GM12878 (cell line): ENCODE data around the gene APBA3. TPM values are rescaled to one million over a fixed set of nuclear protein-coding genes. Genes with fewer than 3 reads are reported as not detected.

Experiments
- ATAC-seq: fragments of 200-7000 bp; cut with Tn5 transposase; 3 replicates; pipeline ENCODE4 v1.9.1; 2020; ENCODE audit warnings: mild to moderate bottlenecking, moderate library complexity
- BruUV-seq: library from RNA; stranded (reverse); fragments of 400-500 nt; replicated peaks from 2 replicates; lab custom pipeline; 2021; lab: Mats Ljungman, UMichigan
- CTCF ChIA-PET: fragments of 300-600 bp; sonication (Branson Sonifier 250); formaldehyde crosslinking; extraction: SDS; loops from one replicate; lab custom pipeline; 2021; ENCODE audit warnings: inconsistent platforms; lab: Yijun Ruan, JAX
- POLR2A ChIA-PET: fragments of 350-600 bp; formaldehyde crosslinking; extraction: SDS; loops from one replicate; lab custom pipeline; 2021; ENCODE audit warnings: inconsistent platforms; lab: Charles Lee
- RAD21 ChIA-PET: fragments of 300-600 bp; sonication (Branson Sonifier 250); formaldehyde crosslinking; loops from one replicate; lab custom pipeline; 2023; ENCODE audit warnings: antibody characterized with exemption; ENCODE audit not compliant: unreplicated experiment; lab: Charles Lee
- SMC1A ChIA-PET: fragments of 300-600 bp; sonication (Branson Sonifier 250); formaldehyde crosslinking; loops from one replicate; lab custom pipeline; 2023; ENCODE audit not compliant: unreplicated experiment, uncharacterized antibody; lab: Charles Lee
- DNase-seq: peaks from one replicate; pipeline ENCODE4 v3.0.0-alpha.2; 2011; ENCODE audit warnings: low read depth, low spot score
- FAIRE-seq: peaks from 3 replicates; lab custom pipeline; 2011; peaks lifted over from hg19 to GRCh38; lab: Jason Lieb, UNC
- H2AFZ ChIP-seq: 2 replicates; pipeline ENCODE4 v1.6.0; 2011; ENCODE audit warnings: low read depth, low read length, control low read depth; ENCODE audit not compliant: control insufficient read depth
- H3K27ac ChIP-seq: 2 replicates; pipeline ENCODE4 v1.5.1; 2011; ENCODE audit warnings: control low read depth; ENCODE audit not compliant: control insufficient read depth, insufficient read depth
- H3K27me3 ChIP-seq, 2 experiments: replicated peaks in 1 of 2; 2 replicates each; pipeline versions ENCODE4 v1.6.0 to v1.6.1; 2011; ENCODE audit warnings: low read length in 1 of 2; ENCODE audit not compliant: control insufficient read depth in 2 of 2, insufficient read depth in 2 of 2
- H3K36me3 ChIP-seq, 2 experiments: 2 replicates each; pipeline ENCODE4 v1.5.1; 2011; ENCODE audit warnings: low read length in 1 of 2; ENCODE audit not compliant: control insufficient read depth in 2 of 2, insufficient read depth in 2 of 2
- H3K4me1 ChIP-seq: 2 replicates; pipeline ENCODE4 v1.6.1; 2011; ENCODE audit warnings: mild to moderate bottlenecking, low read length, moderate library complexity, mixed read lengths; ENCODE audit not compliant: control insufficient read depth, insufficient read depth
- H3K4me2 ChIP-seq: 2 replicates; pipeline ENCODE4 v1.6.0; 2011; ENCODE audit warnings: control low read depth; ENCODE audit not compliant: control insufficient read depth, insufficient read depth
- H3K4me3 ChIP-seq: fragments of 200-600 bp; sonication (generic); 2 replicates; pipeline ENCODE4 v1.5.1; 2016
- H3K79me2 ChIP-seq: 2 replicates; pipeline ENCODE4 v1.6.0; 2011; ENCODE audit warnings: low read length; ENCODE audit not compliant: control insufficient read depth, insufficient read depth
- H3K9ac ChIP-seq: 2 replicates; pipeline ENCODE4 v1.8.0; 2011; ENCODE audit warnings: low read length, control low read depth, mixed read lengths; ENCODE audit not compliant: control insufficient read depth, insufficient read depth
- H3K9me3 ChIP-seq: replicated peaks from 3 replicates; pipeline ENCODE4 v1.5.1; 2011; ENCODE audit warnings: mild to moderate bottlenecking, low read length; ENCODE audit not compliant: control insufficient read depth, insufficient read depth
- H4K20me1 ChIP-seq: 2 replicates; pipeline ENCODE4 v1.6.0; 2011; ENCODE audit not compliant: control insufficient read depth, insufficient read depth
- E2F4 ChIP-seq: IDR thresholded peaks from 2 replicates; pipeline ENCODE4 v1.6.1; 2012; ENCODE audit warnings: low read depth, low read length, improper control_type of control experiment
- WGBS: methylation state at CpG from one replicate; pipeline ENCODE4 v1.1.6; 2016; ENCODE audit warnings: low lambda C conversion rate; ENCODE audit not compliant: insufficient replicate concordance, insufficient coverage; ENCODE audit errors: missing lambda C conversion rate; 5-methylcytosine and 5-hydroxymethylcytosine counted together
- in situ Hi-C: fragments of 300-500 bp; cut with MboI; formaldehyde crosslinking; loops from 9 replicates; pipeline ENCODE4 v1.14.3; 2018; ENCODE audit warnings: mixed read lengths
- intact Hi-C: fragments of 100-400 bp; cut with micrococcal nuclease; formaldehyde crosslinking; loops from one replicate; pipeline ENCODE4 v1.14.2; 2022; ENCODE audit not compliant: unreplicated experiment
- polyA plus RNA-seq, 11 experiments: library from polyadenylated mRNA; depleted of rRNA in 4 of 11; unstranded in 6 of 11; stranded (reverse) in 5 of 11; fragments of >200 nt; fragmentation: Nextera tagmentation in 4 of 11; fragmentation: Illumina TruSeq in 1 of 11; extraction: Ambion mirVana in 4 of 11; extraction: Trizol in 1 of 11; gene quantifications; 1 replicate in 1 of 11; 2 replicates in 10 of 11; pipeline versions ENCODE4 v1.2.1 to v1.2.3, GENCODE V29; 2011 to 2016; ENCODE audit warnings: inconsistent platforms in 2 of 11, missing spikeins in 2 of 11, low read depth in 1 of 11
- total RNA-seq, 4 experiments: library from RNA; depleted of rRNA in 3 of 4; stranded (reverse); fragments of >200 nt in 3 of 4; fragmentation: Illumina TruSeq in 1 of 4; extraction: Trizol in 1 of 4; gene quantifications; 2 replicates each; pipeline versions ENCODE4 v1.2.1 to v1.2.3, GENCODE V29; 2013 to 2021
- TF ChIP-seq, protein P1 (sequence below): fragments of 450-650 bp; formaldehyde crosslinking; IDR thresholded peaks from 2 replicates; pipeline ENCODE4 v1.5.0; 2022; ENCODE audit warnings: mild to moderate bottlenecking, missing genetic modification characterization

APBA3 gene
- total and polyA plus RNA-seq, 10 of the 15 experiments (the other 5 are each of a cell fraction or from before 2014, with no cell fraction given): 0.31 to 36.4 (median 18.3) TPM

DNA sequence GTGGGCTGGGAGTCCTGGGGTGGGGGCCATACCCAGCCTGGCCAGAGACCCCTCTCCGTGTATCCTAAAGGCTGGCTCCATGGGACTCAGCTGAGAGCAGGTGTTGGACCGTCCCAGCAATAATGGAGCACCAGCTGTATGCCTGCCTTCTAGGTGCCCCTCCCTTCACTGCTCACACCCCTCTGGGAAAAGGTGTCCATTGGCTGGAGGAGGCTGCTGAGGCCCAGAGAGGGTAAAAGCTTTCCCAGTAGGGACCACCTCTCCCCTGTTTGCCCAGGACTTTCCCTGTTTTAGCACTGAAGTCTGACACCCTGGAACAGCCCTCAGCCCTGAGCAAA, 13.9 kb upstream of the APBA3 start:
- no peak for FAIRE-seq
- in situ Hi-C loops (no loop called here), intact Hi-C loops (no loop called here)
- H3K79me2 ChIP-seq: no peaks in the 10 kb centered on the region
- no peaks in the 10 kb centered on the region; the same call in 2 of the 3 replicates for H3K9me3 ChIP-seq
- no peak overlapping the region for H3K9ac ChIP-seq
- WGBS: 5% methylated on average over 2 of the region's 2 CpGs
- no peak overlapping the region for H2AFZ ChIP-seq
- no peak for ATAC-seq
- ChIA-PET POLR2A (no interaction called here), RAD21 (no interaction called here), SMC1A (no interaction called here), CTCF (no interaction called here)
- DNase-seq: no peak
- TF ChIP-seq, protein P1, sequence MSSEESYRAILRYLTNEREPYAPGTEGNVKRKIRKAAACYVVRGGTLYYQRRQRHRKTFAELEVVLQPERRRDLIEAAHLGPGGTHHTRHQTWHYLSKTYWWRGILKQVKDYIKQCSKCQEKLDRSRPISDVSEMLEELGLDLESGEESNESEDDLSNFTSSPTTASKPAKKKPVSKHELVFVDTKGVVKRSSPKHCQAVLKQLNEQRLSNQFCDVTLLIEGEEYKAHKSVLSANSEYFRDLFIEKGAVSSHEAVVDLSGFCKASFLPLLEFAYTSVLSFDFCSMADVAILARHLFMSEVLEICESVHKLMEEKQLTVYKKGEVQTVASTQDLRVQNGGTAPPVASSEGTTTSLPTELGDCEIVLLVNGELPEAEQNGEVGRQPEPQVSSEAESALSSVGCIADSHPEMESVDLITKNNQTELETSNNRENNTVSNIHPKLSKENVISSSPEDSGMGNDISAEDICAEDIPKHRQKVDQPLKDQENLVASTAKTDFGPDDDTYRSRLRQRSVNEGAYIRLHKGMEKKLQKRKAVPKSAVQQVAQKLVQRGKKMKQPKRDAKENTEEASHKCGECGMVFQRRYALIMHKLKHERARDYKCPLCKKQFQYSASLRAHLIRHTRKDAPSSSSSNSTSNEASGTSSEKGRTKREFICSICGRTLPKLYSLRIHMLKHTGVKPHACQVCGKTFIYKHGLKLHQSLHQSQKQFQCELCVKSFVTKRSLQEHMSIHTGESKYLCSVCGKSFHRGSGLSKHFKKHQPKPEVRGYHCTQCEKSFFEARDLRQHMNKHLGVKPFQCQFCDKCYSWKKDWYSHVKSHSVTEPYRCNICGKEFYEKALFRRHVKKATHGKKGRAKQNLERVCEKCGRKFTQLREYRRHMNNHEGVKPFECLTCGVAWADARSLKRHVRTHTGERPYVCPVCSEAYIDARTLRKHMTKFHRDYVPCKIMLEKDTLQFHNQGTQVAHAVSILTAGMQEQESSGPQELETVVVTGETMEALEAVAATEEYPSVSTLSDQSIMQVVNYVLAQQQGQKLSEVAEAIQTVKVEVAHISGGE: no peak
- no peak for TF ChIP-seq E2F4
- H3K4me1 ChIP-seq: no peaks in the 10 kb centered on the region
- BruUV-seq: no TSS peak
- H3K36me3 ChIP-seq: no peaks in the 10 kb centered on the region
- H3K27ac ChIP-seq: no peak overlapping the region
- no peak overlapping the region for H3K4me3 ChIP-seq
- H4K20me1 ChIP-seq: no peaks in the 10 kb centered on the region
- H3K27me3 ChIP-seq: no peaks in the 10 kb centered on the region
- H3K4me2 ChIP-seq: no peak overlapping the region
